ENCODE results near the gene AP2B1.
"Not testable (repeated sequence)": the region's sequence is repeated elsewhere in the genome, so short reads cannot be mapped to it uniquely, and the experiment has no call there.

The AP2B1 gene

GRCh38 chr17:35575759-35576158 is 11.4 kb upstream of the AP2B1 start:
- no peak for DNase-seq (ENCODE audit: low read depth in 2 of 2)

GRCh38 chr17:35577830-35578196 is 9.3 kb upstream of the AP2B1 start:
- DNase-seq (ENCODE audit: low read depth in 2 of 2), result no peak

- DNase-seq (ENCODE audit: low read depth in 2 of 2), result peak; percentile 71 to 80
Observed at GRCh38 chr17:35578197-35578928, 8.8 kb upstream of the AP2B1 start, which contains the start of gene PEX12. Gene PEX12 (minus strand): TSS chr17:35578571. CDS start chr17:35578021, 550 bp downstream.

DNA sequence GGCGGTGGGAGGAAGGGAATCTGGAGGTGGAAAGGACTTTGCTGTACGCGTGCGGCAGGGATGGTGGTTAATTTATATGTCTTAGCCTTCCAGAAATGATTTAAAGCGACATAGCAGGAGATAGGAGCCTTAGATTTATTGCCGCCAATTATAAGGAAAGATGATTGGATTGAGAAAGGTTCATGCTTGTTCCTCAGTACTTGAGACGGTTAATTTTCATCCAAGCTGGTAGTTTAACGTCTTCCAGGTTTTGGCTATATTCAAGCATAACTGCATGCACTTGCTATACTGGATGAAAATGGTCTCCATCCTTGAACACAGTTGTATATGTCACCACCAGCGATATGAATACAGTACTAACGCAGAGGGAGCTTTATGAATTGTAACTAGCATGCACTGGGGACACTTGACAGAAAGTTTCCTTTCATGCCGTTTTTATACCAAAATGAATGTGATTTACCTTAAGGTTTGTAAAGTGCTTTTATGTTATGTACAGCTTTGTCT is 8.1 kb upstream of the AP2B1 start:
- DNase-seq (ENCODE audit: low read depth in 2 of 2), result no peak

GRCh38 chr17:35584061-35584460 is 3.1 kb upstream of the AP2B1 start:
- no peak for DNase-seq (ENCODE audit: low read depth in 2 of 2)

- DNase-seq (ENCODE audit: low read depth in 2 of 2), result no peak
Observed at GRCh38 chr17:35586569-35587073, 501 bp upstream of the AP2B1 start.

- DNase-seq (ENCODE audit: low read depth in 2 of 2), result no peak
Observed at GRCh38 chr17:35588196-35588920, 1.2 kb downstream of the AP2B1 start.

DNA sequence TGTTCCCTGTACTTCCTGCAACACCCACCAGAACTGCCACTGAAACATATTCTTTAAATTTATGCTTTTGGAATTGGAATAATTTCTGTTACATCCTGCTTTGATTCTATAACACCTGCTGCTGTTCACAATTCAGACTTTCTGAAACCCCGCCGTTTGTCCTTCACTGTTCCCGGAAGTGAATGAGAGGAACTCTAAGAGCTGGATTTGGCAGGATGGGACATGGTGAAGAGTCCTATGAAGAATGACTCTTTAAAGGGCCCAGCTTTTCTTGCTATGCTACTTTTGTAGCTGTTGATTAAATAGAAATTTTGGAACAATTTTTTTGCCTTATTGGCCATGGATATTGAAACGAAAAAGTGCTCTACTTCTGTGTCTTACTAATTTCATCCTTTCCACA is 8.9 kb downstream of the AP2B1 start:
- no peak for DNase-seq (ENCODE audit: low read depth in 2 of 2)

GRCh38 chr17:35596530-35597233 is 9.6 kb downstream of the AP2B1 start:
- DNase-seq (ENCODE audit: low read depth in 2 of 2), result no peak

DNA sequence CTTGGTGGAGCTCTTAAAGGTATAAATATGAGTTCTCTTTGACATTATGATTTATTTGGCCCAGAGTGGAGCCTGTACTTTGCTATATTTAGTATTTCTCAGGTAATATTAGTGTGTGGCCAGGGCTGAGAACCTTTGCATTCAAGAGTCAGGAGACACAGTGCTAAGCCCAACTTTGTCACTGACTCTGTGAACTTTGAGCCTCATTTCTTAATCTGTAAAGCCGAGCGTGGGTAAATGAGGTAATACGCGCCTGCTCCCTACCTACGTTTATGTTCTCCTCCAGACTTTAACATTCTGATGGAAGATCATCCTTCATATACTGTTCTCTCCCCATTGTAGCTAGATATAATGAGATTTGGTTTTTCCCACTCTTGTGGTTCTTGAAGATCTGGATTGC is 10.5 kb downstream of the AP2B1 start:
- no peak for DNase-seq (ENCODE audit: low read depth in 2 of 2)

GRCh38 chr17:35603674-35604073 is 16.6 kb downstream of the AP2B1 start:
- no peak for DNase-seq (ENCODE audit: low read depth in 2 of 2)

GRCh38 chr17:35605678-35606077 is 18.6 kb downstream of the AP2B1 start:
- DNase-seq (ENCODE audit: low read depth in 2 of 2), result no peak

- DNase-seq (ENCODE audit: low read depth in 2 of 2), result no peak
Observed at GRCh38 chr17:35607239-35607847, 20.2 kb downstream of the AP2B1 start.

GRCh38 chr17:35609831-35610230 is 22.7 kb downstream of the AP2B1 start:
- DNase-seq (ENCODE audit: low read depth in 2 of 2), result no peak

DNA sequence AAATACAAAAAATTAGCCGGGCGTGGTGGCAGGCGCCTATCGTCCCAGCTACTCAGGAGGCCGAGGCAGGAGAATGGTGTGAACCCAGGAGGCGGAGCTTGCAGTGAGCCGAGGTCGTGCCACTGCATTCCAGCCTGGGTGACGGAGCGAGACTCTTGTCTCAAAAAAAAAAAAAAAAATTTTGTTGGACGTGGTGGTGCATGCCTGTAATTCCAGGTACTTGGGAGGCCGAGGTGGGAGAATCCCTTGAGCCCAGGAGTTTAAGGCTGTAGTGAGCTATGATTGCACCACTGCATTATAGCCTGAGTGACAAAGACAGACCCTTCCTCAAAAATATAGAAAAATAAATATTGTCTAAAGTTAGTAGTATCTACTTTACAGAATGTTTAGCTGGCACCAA is 23.6 kb downstream of the AP2B1 start:
- DNase-seq (ENCODE audit: low read depth in 2 of 2), result not testable (repeated sequence)

- no peak for DNase-seq (ENCODE audit: low read depth in 2 of 2)
Observed at GRCh38 chr17:35612924-35613521, 25.9 kb downstream of the AP2B1 start.

GRCh38 chr17:35614810-35615209 is 27.7 kb downstream of the AP2B1 start:
- no peak for DNase-seq (ENCODE audit: low read depth in 2 of 2)

GRCh38 chr17:35616536-35616935 is 29.4 kb downstream of the AP2B1 start:
- no peak for DNase-seq (ENCODE audit: low read depth in 2 of 2)

DNA sequence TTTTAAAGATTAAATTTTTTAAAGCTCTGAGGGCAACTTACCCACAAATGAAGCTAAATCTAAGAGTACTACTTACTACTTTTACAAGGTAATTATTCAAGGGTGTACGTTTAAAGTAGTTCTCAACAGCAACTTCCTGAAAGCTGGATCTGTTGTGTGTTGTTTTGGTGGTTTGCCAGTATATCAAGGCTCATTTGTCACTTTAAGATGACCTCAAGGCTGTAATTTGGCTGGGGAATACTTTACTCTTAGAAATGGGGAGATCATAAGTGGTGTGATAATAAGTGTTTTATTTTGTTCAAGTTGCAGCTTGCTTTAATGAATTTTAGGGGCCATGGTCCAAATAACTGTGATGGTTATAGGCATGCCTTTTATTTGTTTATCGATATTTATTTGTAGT is 30.4 kb downstream of the AP2B1 start:
- no peak for DNase-seq (ENCODE audit: low read depth in 2 of 2)

DNA sequence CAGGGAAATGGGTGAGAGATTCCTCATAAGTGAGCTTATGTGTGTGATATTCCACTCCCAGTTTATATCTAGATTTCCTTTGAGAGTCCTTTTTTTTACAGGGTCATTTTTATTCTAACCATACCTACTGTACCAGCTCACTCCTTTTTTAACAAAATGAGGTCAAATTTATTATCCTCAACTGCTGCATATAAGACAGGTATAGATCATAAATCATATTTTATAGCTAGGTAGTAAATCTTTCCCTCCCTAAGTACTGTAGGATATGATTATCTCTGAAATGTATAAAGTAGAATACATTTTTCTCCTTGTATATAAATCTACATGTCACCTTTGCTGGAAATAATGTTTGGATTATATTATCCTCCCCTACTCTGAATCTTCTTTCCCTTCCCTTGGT is 31.5 kb downstream of the AP2B1 start:
- DNase-seq (ENCODE audit: low read depth in 2 of 2), result no peak

DNA sequence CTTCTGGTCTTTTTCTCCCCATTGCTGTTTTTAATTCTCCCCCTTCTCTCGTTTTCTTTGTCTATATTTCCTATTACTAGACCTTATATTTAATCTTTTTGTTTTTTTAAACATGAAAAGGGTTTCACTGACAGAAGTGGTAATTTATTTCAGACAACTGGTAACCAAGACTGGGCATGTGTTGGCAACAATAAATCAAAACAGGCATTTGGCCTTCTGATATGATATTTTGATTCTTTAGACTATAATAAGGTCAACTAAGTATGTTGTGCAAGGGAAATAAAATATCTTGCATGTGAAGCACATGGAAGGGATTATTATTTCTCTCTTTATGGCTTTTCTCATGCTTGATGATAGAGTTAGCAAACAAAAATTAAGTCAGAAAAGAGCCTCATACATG is 34.6 kb downstream of the AP2B1 start:
- no peak for DNase-seq (ENCODE audit: low read depth in 2 of 2)

- no peak for DNase-seq (ENCODE audit: low read depth in 2 of 2)
Observed at GRCh38 chr17:35627417-35627816, 40.3 kb downstream of the AP2B1 start.
